HEK293 (cell line): Measurements from ENCODE around the gene CAMKMT.

Experiments used
- BCL11A ChIP-seq: fragments of 450-650 bp; formaldehyde crosslinking; IDR thresholded peaks from 2 replicates; pipeline ENCODE4 v1.5.1; 2016; ENCODE audit warnings: low read depth, missing biosample characterization, missing genetic modification characterization
- CTCF ChIP-seq: fragments of 450-650 bp; formaldehyde crosslinking; IDR thresholded peaks from 2 replicates; pipeline ENCODE4 v1.5.1; 2016; ENCODE audit warnings: missing biosample characterization, missing genetic modification characterization
- MYNN ChIP-seq: fragments of 450-650 bp; formaldehyde crosslinking; IDR thresholded peaks from 2 replicates; pipeline ENCODE4 v1.5.1; 2016; ENCODE audit warnings: missing biosample characterization, missing genetic modification characterization, borderline replicate concordance
- PRDM4 ChIP-seq: fragments of 450-650 bp; formaldehyde crosslinking; IDR thresholded peaks from 2 replicates; pipeline ENCODE4 v1.5.1; 2017; ENCODE audit warnings: missing biosample characterization, missing genetic modification characterization
- SP2 ChIP-seq: fragments of 450-650 bp; formaldehyde crosslinking; IDR thresholded peaks from 2 replicates; pipeline ENCODE4 v1.5.1; 2016; ENCODE audit warnings: missing biosample characterization, missing genetic modification characterization
- YY1 ChIP-seq: fragments of 450-650 bp; formaldehyde crosslinking; IDR thresholded peaks from 2 replicates; pipeline ENCODE4 v1.5.1; 2018; ENCODE audit warnings: missing biosample characterization, missing genetic modification characterization
- YY2 ChIP-seq: fragments of 450-650 bp; formaldehyde crosslinking; IDR thresholded peaks from 2 replicates; pipeline ENCODE4 v1.5.1; 2016; ENCODE audit warnings: missing biosample characterization, missing genetic modification characterization
- ZBTB11 ChIP-seq: fragments of 450-650 bp; formaldehyde crosslinking; conservative IDR thresholded peaks from 2 replicates; pipeline ENCODE4 v1.5.1; 2016; ENCODE audit warnings: low read depth, missing biosample characterization, missing genetic modification characterization
- ZNF114 ChIP-seq: fragments of 450-650 bp; formaldehyde crosslinking; IDR thresholded peaks from 2 replicates; pipeline ENCODE4 v1.5.0; 2017; ENCODE audit warnings: missing biosample characterization, missing genetic modification characterization
- ZNF433 ChIP-seq: fragments of 450-650 bp; formaldehyde crosslinking; IDR thresholded peaks from 2 replicates; pipeline ENCODE4 v1.5.1; 2016; ENCODE audit warnings: missing biosample characterization, missing genetic modification characterization, low read depth
- ZNF48 ChIP-seq: fragments of 450-650 bp; formaldehyde crosslinking; IDR thresholded peaks from 2 replicates; pipeline ENCODE4 v1.5.1; 2016; ENCODE audit warnings: missing biosample characterization, missing genetic modification characterization
- ZNF513 ChIP-seq: fragments of 450-650 bp; IDR thresholded peaks from 2 replicates; pipeline ENCODE4 v1.5.1; 2018; ENCODE audit warnings: missing biosample characterization, missing genetic modification characterization
- ZNF621 ChIP-seq: fragments of 450-650 bp; formaldehyde crosslinking; IDR thresholded peaks from 2 replicates; pipeline ENCODE4 v1.5.1; 2017; ENCODE audit warnings: missing biosample characterization, missing genetic modification characterization
- ZSCAN30 ChIP-seq: fragments of 450-650 bp; IDR thresholded peaks from 2 replicates; pipeline ENCODE4 v1.5.1; 2018; ENCODE audit warnings: missing biosample characterization, mild to moderate bottlenecking, missing genetic modification characterization, moderate library complexity

- TF ChIP-seq CTCF (no peak), YY1 (tag by site-specific recombination) (no peak), ZNF513 (tag by site-specific recombination) (no peak), YY2 (tag by site-specific recombination) (no peak), ZSCAN30 (tag by site-specific recombination) (no peak), ZBTB11 (tag by site-specific recombination) (no peak), ZNF433 (tag by site-specific recombination) (no peak), ZNF114 (tag by site-specific recombination) (no peak), ZNF621 (no peak), MYNN (tag by site-specific recombination) (no peak), ZNF48 (tag by site-specific recombination) (no peak), SP2 (tag by site-specific recombination) (no peak), BCL11A (no peak), PRDM4 (tag by site-specific recombination) (no peak)
Observed at GRCh38 chr2:44450806-44451205, 89.1 kb downstream of the CAMKMT start.
